Transverse colon (tissue), 4 donors: Measurements from ENCODE around the gene SECISBP2. TPM values are rescaled to one million over a fixed set of nuclear protein-coding genes. Genes with fewer than 3 reads are reported as not detected.

Experiments used
- DNase-seq: peaks from one replicate; pipeline ENCODE4 v3.0.0-alpha.2; 2019
- H3K27ac ChIP-seq, 4 donors: fragments of 200-600 bp; sonication (generic); 2 replicates each; pipeline ENCODE4 v1.5.1; 2016 to 2018; ENCODE audit warnings: inconsistent platforms in 4 of 4
- H3K27me3 ChIP-seq: fragments of 200-600 bp; sonication (generic); 2 replicates; pipeline ENCODE4 v1.5.1; 2017; ENCODE audit warnings: inconsistent platforms
- H3K36me3 ChIP-seq, 4 donors: fragments of 200-600 bp; sonication (generic); 2 replicates each; pipeline ENCODE4 v1.5.1; 2017 to 2019; ENCODE audit warnings: inconsistent platforms in 4 of 4
- H3K4me1 ChIP-seq, 4 donors: fragments of 200-600 bp; sonication (generic); 2 replicates each; pipeline ENCODE4 v1.5.1; 2017 to 2020; ENCODE audit warnings: inconsistent platforms in 4 of 4
- H3K4me3 ChIP-seq, 4 donors: fragments of 200-600 bp; sonication (generic); 1 replicate in 1 of 4; 2 replicates in 3 of 4; pipeline versions ENCODE4 v1.5.1 to v1.6.1; 2017 to 2019; ENCODE audit warnings: inconsistent platforms in 4 of 4
- H3K9me3 ChIP-seq, 2 donors: fragments of 200-600 bp; sonication (generic); 2 replicates each; pipeline ENCODE4 v1.5.1; 2017 to 2019; ENCODE audit warnings: inconsistent platforms in 2 of 2
- EP300 ChIP-seq: sonication (generic); formaldehyde crosslinking; IDR thresholded peaks from one replicate; pipeline ENCODE4 v1.6.1; 2017; ENCODE audit warnings: antibody characterized with exemption, low read depth
- POLR2A ChIP-seq: fragments of 450-650 bp; IDR thresholded peaks from one replicate; pipeline ENCODE4 v1.6.1; 2016; ENCODE audit warnings: antibody characterized with exemption, mild to moderate bottlenecking, moderate library complexity
- POLR2AphosphoS5 ChIP-seq, 3 donors: sonication (generic); formaldehyde crosslinking; IDR thresholded peaks; one replicate each; pipeline ENCODE4 v1.6.1; 2016; ENCODE audit warnings: antibody characterized with exemption in 3 of 3
- WGBS, 2 donors: methylation state at CpG; one replicate each; pipeline ENCODE4 v1.1.5; 2018; ENCODE audit warnings: low coverage in 1 of 2; 5-methylcytosine and 5-hydroxymethylcytosine counted together
- in situ Hi-C, 4 donors: fragments of 200-750 bp; cut with MboI; loops; one replicate each; pipeline versions ENCODE4 v1.15.0 to v1.15.1; 2017; ENCODE audit warnings: low sequenced_read_pairs in 3 of 4, low pct_ligation_motif_present in 1 of 4, low pct_unique_long_range_greater_than_20kb in 1 of 4
- intact Hi-C: fragments of 100-400 bp; cut with DNase I; formaldehyde crosslinking; loops from one replicate; pipeline ENCODE4 v1.15.1; 2023; ENCODE audit warnings: low total_unique reads
- total RNA-seq, 4 donors: library from RNA; depleted of rRNA; stranded (reverse); fragments of >200 nt; gene quantifications; one replicate each; pipeline ENCODE4 v1.1.0, GENCODE V29; 2016
- TF ChIP-seq, protein P1 (sequence below), 5 experiments: fragments of 200-600 bp in 3 of 5; fragments of 450-650 bp in 2 of 5; sonication (generic) in 3 of 5; IDR thresholded peaks; 1 replicate in 2 of 5; 2 replicates in 3 of 5; pipeline ENCODE4 v1.5.1; 2016 to 2017; ENCODE audit warnings: antibody characterized with exemption in 5 of 5, inconsistent platforms in 3 of 5, mild to moderate bottlenecking in 2 of 5, moderate library complexity in 1 of 5

Gene SECISBP2
- total RNA-seq, 4 donors from 2014 or later = 46.8 to 127 (median 69.6) TPM

DNA sequence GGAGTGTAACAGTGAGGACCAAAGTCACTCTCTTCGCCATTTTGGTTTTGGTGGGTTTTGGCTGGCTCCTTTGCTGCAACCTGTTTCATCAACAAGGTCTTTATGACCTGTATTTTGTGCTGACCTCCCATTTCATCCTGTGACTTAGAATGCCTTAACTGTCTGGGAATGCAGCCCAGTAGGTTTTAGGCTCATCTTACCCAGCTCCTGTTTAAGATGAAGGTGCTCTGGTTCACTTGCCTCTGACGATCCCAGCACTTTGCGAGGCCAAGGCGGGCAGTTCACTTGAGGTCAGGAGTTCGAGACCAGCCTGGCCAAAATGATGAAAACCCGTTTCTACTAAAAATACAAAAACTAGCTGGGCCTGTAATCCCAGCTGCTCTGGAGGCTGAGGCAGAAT is 9.1 kb upstream of the SECISBP2 start:
- no peak for DNase-seq
- 91% methylated on average over 6 of the region's 6 CpGs; no CpG with 5 or more reads in 1 of the 2 donors for WGBS, 2 donors
- no peaks in the 10 kb centered on the region for H3K27me3 ChIP-seq
- peaks cover 9 to 33% (median 19%) of the 10 kb centered on the region in 4 donors for H3K4me1 ChIP-seq
- no peak for TF ChIP-seq POLR2A
- no peak for TF ChIP-seq POLR2AphosphoS5 (IDR thresholded peaks at IDR 0.05)
- TF ChIP-seq EP300 = no peak
- TF ChIP-seq, protein P1, sequence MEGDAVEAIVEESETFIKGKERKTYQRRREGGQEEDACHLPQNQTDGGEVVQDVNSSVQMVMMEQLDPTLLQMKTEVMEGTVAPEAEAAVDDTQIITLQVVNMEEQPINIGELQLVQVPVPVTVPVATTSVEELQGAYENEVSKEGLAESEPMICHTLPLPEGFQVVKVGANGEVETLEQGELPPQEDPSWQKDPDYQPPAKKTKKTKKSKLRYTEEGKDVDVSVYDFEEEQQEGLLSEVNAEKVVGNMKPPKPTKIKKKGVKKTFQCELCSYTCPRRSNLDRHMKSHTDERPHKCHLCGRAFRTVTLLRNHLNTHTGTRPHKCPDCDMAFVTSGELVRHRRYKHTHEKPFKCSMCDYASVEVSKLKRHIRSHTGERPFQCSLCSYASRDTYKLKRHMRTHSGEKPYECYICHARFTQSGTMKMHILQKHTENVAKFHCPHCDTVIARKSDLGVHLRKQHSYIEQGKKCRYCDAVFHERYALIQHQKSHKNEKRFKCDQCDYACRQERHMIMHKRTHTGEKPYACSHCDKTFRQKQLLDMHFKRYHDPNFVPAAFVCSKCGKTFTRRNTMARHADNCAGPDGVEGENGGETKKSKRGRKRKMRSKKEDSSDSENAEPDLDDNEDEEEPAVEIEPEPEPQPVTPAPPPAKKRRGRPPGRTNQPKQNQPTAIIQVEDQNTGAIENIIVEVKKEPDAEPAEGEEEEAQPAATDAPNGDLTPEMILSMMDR (IDR thresholded peaks at IDR 0.05) = no peak
- H3K36me3 ChIP-seq = no peaks in the 10 kb centered on the region
- H3K4me3 ChIP-seq = no peak overlapping the region
- intact Hi-C loops = no loop called here
- no peaks in the 10 kb centered on the region for H3K9me3 ChIP-seq
- in situ Hi-C loops = no loop called here
- peak overlapping the region; percentile 96 to 100 (median 100) for H3K27ac ChIP-seq

GRCh38 chr9:89309608-89310474 is 8.5 kb upstream of the SECISBP2 start:
- Histone ChIP-seq H3K27ac (peak overlapping the region; percentile 96 to 100 (median 100)), H3K27me3 (no peaks in the 10 kb centered on the region), H3K4me3 (peak overlapping the region; percentile 62 to 94 (median 83)), H3K4me1 (peaks cover 9 to 33% (median 19%) of the 10 kb centered on the region in 4 donors), H3K36me3 (no peaks in the 10 kb centered on the region), H3K9me3 (no peaks in the 10 kb centered on the region)
- in situ Hi-C loops (no loop called here), intact Hi-C loops (no loop called here)
- DNase-seq = peak; percentile 45
- peak; percentile 18 to 30 (median 18) for TF ChIP-seq POLR2AphosphoS5 (IDR thresholded peaks at IDR 0.05)
- no peak for TF ChIP-seq EP300
- peak; percentile 24 for TF ChIP-seq POLR2A
- TF ChIP-seq, protein P1 (IDR thresholded peaks at IDR 0.05) = no peak
- 18 to 21% methylated on average over 11 to 20 of the region's 23 CpGs for WGBS, 2 donors

DNA sequence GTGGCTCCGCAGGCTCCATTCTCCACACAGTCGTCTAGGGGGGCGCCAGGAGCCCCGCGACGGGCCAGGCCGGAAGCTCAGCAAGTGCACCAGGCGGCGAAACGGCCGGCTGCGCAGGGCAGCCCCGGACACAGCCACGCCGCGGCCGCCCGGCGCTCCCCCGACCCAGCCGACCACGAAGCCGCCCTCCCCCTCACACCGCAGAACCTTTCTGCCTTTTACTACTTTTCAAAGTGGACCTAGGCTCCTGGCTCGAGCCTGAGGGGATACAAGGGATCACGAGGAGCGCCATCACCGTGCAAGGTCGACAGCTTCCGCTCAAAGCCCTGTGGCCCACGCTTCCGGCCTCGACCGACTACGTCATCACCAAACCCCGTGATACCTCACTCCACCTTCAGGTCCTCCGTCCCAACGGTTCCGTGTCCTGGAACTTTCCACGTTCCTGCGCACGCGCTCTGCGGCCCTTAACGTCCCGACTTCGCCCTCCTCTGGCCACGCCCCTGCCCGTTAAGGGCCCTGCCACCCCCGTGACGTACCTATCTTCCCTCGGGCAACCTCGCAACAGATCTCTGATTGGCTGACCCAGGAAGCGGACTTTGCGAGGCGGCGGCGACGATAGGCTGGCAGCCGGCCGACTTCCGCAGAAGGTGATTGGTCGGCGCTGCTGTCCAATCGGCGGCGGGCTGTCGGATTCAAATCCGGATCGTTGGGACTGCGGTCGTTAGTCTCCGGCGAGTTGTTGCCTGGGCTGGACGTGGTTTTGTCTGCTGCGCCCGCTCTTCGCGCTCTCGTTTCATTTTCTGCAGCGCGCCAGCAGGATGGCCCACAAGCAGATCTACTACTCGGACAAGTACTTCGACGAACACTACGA is 7.6 kb upstream of the SECISBP2 start, which contains the start of gene CKS2:
Gene CKS2, plus strand, starts transcription at position 721 of the 871 bp plus-strand sequence. Its CDS starts 98 bp downstream, at position 819.
- Histone ChIP-seq H3K36me3 (no peaks in the 10 kb centered on the region), H3K27ac (peak within 1 kb of the TSS; percentile 96 to 100 (median 100)), H3K4me3 (peak within 1 kb of the TSS; percentile 80 to 94 (median 84)), H3K4me1 (peaks cover 9 to 33% (median 19%) of the 10 kb centered on the region in 4 donors), H3K27me3 (no peaks in the 10 kb centered on the region), H3K9me3 (no peaks in the 10 kb centered on the region)
- in situ Hi-C loops = no loop called here
- TF ChIP-seq POLR2AphosphoS5 (IDR thresholded peaks at IDR 0.05) (peak; percentile 96 to 99 (median 97)), EP300 (peak; percentile 62), POLR2A (peak; percentile 97)
- TF ChIP-seq, protein P1 (IDR thresholded peaks at IDR 0.05) = peak in 1 of 5 experiments; percentile 9
- intact Hi-C loops = no loop called here
- WGBS, 2 donors = 1% methylated on average over 59 of the region's 86 CpGs; no CpG with 5 or more reads in 1 of the 2 donors
- peak; percentile 100 for DNase-seq
